IMR-90 (cell line): ENCODE results near the gene MTR. TPM values are rescaled to one million over a fixed set of nuclear protein-coding genes. Genes with fewer than 3 reads are reported as not detected.

Experiments
- ATAC-seq: fragments of 200-7000 bp; cut with Tn5 transposase; 2 replicates; pipeline ENCODE4 v1.9.1; 2020; ENCODE audit warnings: low read depth, mild to moderate bottlenecking, moderate library complexity
- BruUV-seq: library from RNA; stranded (reverse); fragments of 400-500 nt; replicated peaks from 2 replicates; lab custom pipeline; 2021; lab: Mats Ljungman, UMichigan
- CTCF ChIA-PET: fragments of 300-600 bp; formaldehyde crosslinking; extraction: SDS; loops from one replicate; lab custom pipeline; 2021; ENCODE audit warnings: antibody characterized with exemption; lab: Yijun Ruan, JAX
- POLR2A ChIA-PET: fragments of 300-600 bp; sonication (Branson Sonifier 250); formaldehyde crosslinking; loops from one replicate; lab custom pipeline; 2022; ENCODE audit warnings: antibody characterized with exemption; ENCODE audit not compliant: unreplicated experiment; lab: Charles Lee
- DNase-seq: peaks from one replicate; pipeline ENCODE4 v3.0.0; 2013
- H2AFZ ChIP-seq: replicated peaks from 2 replicates; pipeline ENCODE3; 2013; ENCODE audit warnings: low read length, mild to moderate bottlenecking; ENCODE audit not compliant: poor library complexity
- H2AK5ac ChIP-seq: 2 replicates; pipeline ENCODE4 v1.6.1; 2013; ENCODE audit warnings: low read depth, low read length, inconsistent platforms
- H2AK9ac ChIP-seq: replicated peaks from 2 replicates; pipeline ENCODE3; 2013; ENCODE audit warnings: mild to moderate bottlenecking, low read depth, low read length, moderate library complexity; ENCODE audit not compliant: poor library complexity
- H2BK120ac ChIP-seq: 2 replicates; pipeline ENCODE4 v1.6.1; 2013; ENCODE audit warnings: low read depth, low read length, inconsistent platforms
- H2BK15ac ChIP-seq: 3 replicates; pipeline ENCODE4 v1.6.1; 2013; ENCODE audit warnings: low read depth, low read length, inconsistent platforms
- H2BK20ac ChIP-seq: 2 replicates; pipeline ENCODE4 v1.6.1; 2013; ENCODE audit warnings: low read depth, mild to moderate bottlenecking, inconsistent platforms, low read length, moderate library complexity
- H2BK5ac ChIP-seq: 2 replicates; pipeline ENCODE4 v1.6.1; 2013; ENCODE audit warnings: mild to moderate bottlenecking, low read depth, low read length, inconsistent platforms; ENCODE audit not compliant: poor library complexity, severe bottlenecking
- H3K14ac ChIP-seq: replicated peaks from 2 replicates; pipeline ENCODE4 v1.6.1; 2013; ENCODE audit warnings: low read depth, low read length, inconsistent platforms
- H3K18ac ChIP-seq: 2 replicates; pipeline ENCODE4 v1.6.1; 2013; ENCODE audit warnings: low read depth, low read length, control low read depth
- H3K23ac ChIP-seq: 2 replicates; pipeline ENCODE4 v1.6.1; 2013; ENCODE audit warnings: low read depth, low read length, inconsistent platforms
- H3K27ac ChIP-seq: 2 replicates; pipeline ENCODE4 v1.5.1; 2013; ENCODE audit warnings: mild to moderate bottlenecking, control low read depth, low read length; ENCODE audit not compliant: insufficient read depth
- H3K27me3 ChIP-seq: 2 replicates; pipeline ENCODE4 v1.6.1; 2013; ENCODE audit warnings: low read length; ENCODE audit not compliant: control insufficient read depth, insufficient read depth
- H3K36me3 ChIP-seq: 2 replicates; pipeline ENCODE4 v1.6.1; 2013; ENCODE audit warnings: low read length, mixed read lengths; ENCODE audit not compliant: control insufficient read depth, insufficient read depth
- H3K4ac ChIP-seq: 2 replicates; pipeline ENCODE4 v1.6.1; 2013; ENCODE audit warnings: low read depth, low read length, inconsistent platforms
- H3K4me1 ChIP-seq: 2 replicates; pipeline ENCODE4 v1.6.1; 2013; ENCODE audit warnings: low read length, mixed read lengths; ENCODE audit not compliant: control insufficient read depth, insufficient read depth
- H3K4me2 ChIP-seq: 2 replicates; pipeline ENCODE4 v1.6.1; 2013; ENCODE audit warnings: low read depth, mild to moderate bottlenecking, control low read depth, low read length, moderate library complexity
- H3K4me3 ChIP-seq: 2 replicates; pipeline ENCODE4 v1.5.1; 2013; ENCODE audit warnings: low read depth, mild to moderate bottlenecking, control low read depth, low read length, moderate library complexity; ENCODE audit not compliant: insufficient read depth
- H3K56ac ChIP-seq: 2 replicates; pipeline ENCODE4 v1.6.1; 2013; ENCODE audit warnings: low read length, inconsistent platforms; ENCODE audit not compliant: insufficient read depth; ENCODE audit errors: extremely low read depth
- H3K79me1 ChIP-seq, 2 experiments: 2 replicates each; pipeline ENCODE4 v1.6.1; 2013; ENCODE audit warnings: low read length in 2 of 2, inconsistent platforms in 1 of 2, low read depth in 1 of 2
- H3K9ac ChIP-seq: 2 replicates; pipeline ENCODE4 v1.6.1; 2013; ENCODE audit warnings: low read depth, low read length, control low read depth
- H3K9me1 ChIP-seq: 2 replicates; pipeline ENCODE4 v1.6.1; 2013; ENCODE audit warnings: low read length, inconsistent platforms; ENCODE audit not compliant: insufficient read depth
- H3K9me3 ChIP-seq: 2 replicates; pipeline ENCODE4 v1.6.1; 2013; ENCODE audit warnings: low read length; ENCODE audit not compliant: control insufficient read depth, insufficient read depth
- H4K20me1 ChIP-seq: 2 replicates; pipeline ENCODE4 v1.6.1; 2013; ENCODE audit warnings: low read length, inconsistent platforms; ENCODE audit not compliant: insufficient read depth
- H4K5ac ChIP-seq: 2 replicates; pipeline ENCODE4 v1.6.1; 2013; ENCODE audit warnings: mild to moderate bottlenecking, low read depth, low read length, control low read depth
- H4K8ac ChIP-seq, 2 experiments: 2 replicates each; pipeline ENCODE4 v1.6.1; 2013; ENCODE audit warnings: low read depth in 2 of 2, low read length in 2 of 2, control low read depth in 1 of 2, inconsistent platforms in 1 of 2
- H4K91ac ChIP-seq: 2 replicates; pipeline ENCODE4 v1.6.1; 2013; ENCODE audit warnings: low read depth, low read length, inconsistent platforms; ENCODE audit not compliant: insufficient read depth
- BHLHE40 ChIP-seq: fragments of 150-350 bp; IDR thresholded peaks from 2 replicates; pipeline ENCODE4 v1.6.1; 2016; ENCODE audit warnings: mild to moderate bottlenecking, low read depth, low read length
- CEBPB ChIP-seq: IDR thresholded peaks from 2 replicates; pipeline ENCODE4 v1.6.1; 2012; ENCODE audit warnings: low read depth, low read length, improper control_type of control experiment
- CHD1 ChIP-seq: IDR thresholded peaks from 2 replicates; pipeline ENCODE4 v1.6.1; 2012; ENCODE audit warnings: low read depth, low read length, improper control_type of control experiment
- ELK1 ChIP-seq: fragments of 150-350 bp; IDR thresholded peaks from 2 replicates; pipeline ENCODE4 v1.6.1; 2016; ENCODE audit warnings: low read depth, mild to moderate bottlenecking, low read length, moderate library complexity, borderline replicate concordance
- FOS ChIP-seq: fragments of 150-350 bp; IDR thresholded peaks from 2 replicates; pipeline ENCODE4 v1.6.1; 2016; ENCODE audit warnings: low read depth, low read length
- MAFK ChIP-seq: IDR thresholded peaks from 2 replicates; pipeline ENCODE4 v1.6.1; 2012; ENCODE audit warnings: low read depth, low read length, improper control_type of control experiment
- MAZ ChIP-seq: IDR thresholded peaks from 2 replicates; pipeline ENCODE4 v1.6.1; 2012; ENCODE audit warnings: low read depth, mild to moderate bottlenecking, low read length, improper control_type of control experiment, moderate library complexity, borderline replicate concordance
- MXI1 ChIP-seq: IDR thresholded peaks from 2 replicates; pipeline ENCODE4 v1.6.1; 2012; ENCODE audit warnings: low read depth, mild to moderate bottlenecking, low read length, moderate library complexity, borderline replicate concordance
- NFE2L2 ChIP-seq: fragments of 150-350 bp; IDR thresholded peaks from 2 replicates; pipeline ENCODE4 v1.6.1; 2016; ENCODE audit warnings: low read depth, mild to moderate bottlenecking, low read length
- POLR2A ChIP-seq: IDR thresholded peaks from 2 replicates; pipeline ENCODE4 v1.6.1; 2012; ENCODE audit warnings: mild to moderate bottlenecking, low read depth, low read length
- RAD21 ChIP-seq: IDR thresholded peaks from 2 replicates; pipeline ENCODE4 v1.6.1; 2012; ENCODE audit warnings: low read length, improper control_type of control experiment
- RCOR1 ChIP-seq: IDR thresholded peaks from 2 replicates; pipeline ENCODE4 v1.6.1; 2012; ENCODE audit warnings: mild to moderate bottlenecking, low read length, improper control_type of control experiment; ENCODE audit not compliant: insufficient replicate concordance
- RFX5 ChIP-seq: IDR thresholded peaks from 2 replicates; pipeline ENCODE4 v1.8.0; 2012; ENCODE audit warnings: low read depth, mild to moderate bottlenecking, low read length, moderate library complexity
- SMC3 ChIP-seq: fragments of 150-350 bp; IDR thresholded peaks from 2 replicates; pipeline ENCODE4 v1.6.1; 2016; ENCODE audit warnings: low read depth, mild to moderate bottlenecking, antibody characterized with exemption, low read length, moderate library complexity
- USF2 ChIP-seq: fragments of 150-350 bp; IDR thresholded peaks from 2 replicates; pipeline ENCODE4 v1.6.1; 2017; ENCODE audit warnings: mild to moderate bottlenecking, antibody characterized with exemption, low read length, low read depth
- WGBS, 2 experiments: methylation state at CpG; one replicate each; pipeline versions ENCODE4 v1.1.5 to v1.1.7; 2013; ENCODE audit warnings: missing lambda C conversion rate in 2 of 2; ENCODE audit not compliant: insufficient read length in 1 of 2; ENCODE audit errors: extremely low coverage in 2 of 2; 5-methylcytosine and 5-hydroxymethylcytosine counted together
- dilution Hi-C: fragments of 300-500 bp; cut with HindIII; formaldehyde crosslinking; loops from one replicate; pipeline ENCODE4 v1.14.3; 2018; ENCODE audit warnings: low sequenced_read_pairs; ENCODE audit not compliant: unreplicated experiment
- in situ Hi-C: fragments of 300-500 bp; cut with MboI; formaldehyde crosslinking; loops from 3 replicates; pipeline ENCODE4 v1.14.3; 2019; ENCODE audit warnings: low sequenced_read_pairs, inconsistent platforms, mixed read lengths
- intact Hi-C: fragments of 100-400 bp; cut with micrococcal nuclease; formaldehyde crosslinking; loops from 2 replicates; pipeline ENCODE4 v1.10.0; 2022
- polyA plus RNA-seq, 3 experiments: library from polyadenylated mRNA; depleted of rRNA; stranded (reverse); fragments of >200 nt; gene quantifications; 2 replicates each; pipeline ENCODE4 v1.2.3, GENCODE V29; 2012; ENCODE audit warnings: low replicate concordance in 1 of 3
- total RNA-seq: library from RNA; depleted of rRNA; stranded (reverse); fragments of >200 nt; gene quantifications from 2 replicates; pipeline ENCODE4 v1.2.3, GENCODE V29; 2012
- TF ChIP-seq, protein P1 (sequence below): conservative IDR thresholded peaks from 2 replicates; pipeline ENCODE4 v1.5.1; 2012; ENCODE audit warnings: mild to moderate bottlenecking, low read depth, low read length, improper control_type of control experiment

MTR gene
- total and polyA plus RNA-seq, 2 of the 4 experiments (the other 2 are of a cell fraction), result 7.7 to 31.0 TPM

DNA sequence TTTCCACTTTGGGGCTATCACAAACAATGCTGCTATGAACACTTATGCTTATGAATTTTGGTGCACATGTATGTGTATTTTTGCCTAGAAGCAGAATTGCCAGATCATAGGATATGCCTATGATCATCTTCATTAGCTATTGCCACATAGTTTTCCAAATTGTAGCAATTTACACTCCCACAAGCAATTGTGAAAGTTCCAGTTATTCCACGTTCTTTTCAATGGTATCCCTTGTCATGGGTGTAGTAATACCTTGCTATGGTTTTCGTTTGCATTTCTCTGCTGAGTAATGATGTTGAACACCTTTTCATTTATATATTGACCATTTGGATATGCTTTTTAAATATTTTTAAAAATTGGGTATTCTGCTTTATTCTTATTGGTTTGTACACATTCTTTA, 82.6 kb downstream of the MTR start:
- no peak overlapping the region for H3K9ac ChIP-seq

More for the DNA sequence above, 82.6 kb downstream of the MTR start:
- Histone ChIP-seq H3K79me1 (no peaks in the 10 kb centered on the region), H3K27ac (no peak overlapping the region), H4K20me1 (no peaks in the 10 kb centered on the region), H2BK15ac (no peak overlapping the region), H3K4me1 (no peaks in the 10 kb centered on the region), H3K56ac (no peak overlapping the region), H3K18ac (no peak overlapping the region), H3K9me3 (no peaks in the 10 kb centered on the region), H3K4ac (no peak overlapping the region), H2AK9ac (no peak overlapping the region), H2AK5ac (no peak overlapping the region), H2BK120ac (no peak overlapping the region), H4K5ac (no peak overlapping the region), H3K4me2 (no peak overlapping the region), H2BK5ac (no peak overlapping the region), H3K27me3 (no peaks in the 10 kb centered on the region), H4K91ac (no peak overlapping the region), H3K9me1 (no peaks in the 10 kb centered on the region; the same call in 1 of the 2 replicates), H3K23ac (no peak overlapping the region), H3K14ac (no peak overlapping the region), H4K8ac (no peak overlapping the region), H3K36me3 (peaks cover 7% of the 10 kb centered on the region), H2BK20ac (no peak overlapping the region), H2AFZ (no peak overlapping the region), H3K4me3 (no peak overlapping the region)
- ATAC-seq (no peak), DNase-seq (no peak)
- TF ChIP-seq BHLHE40 (no peak), SMC3 (no peak), MXI1 (no peak), NFE2L2 (no peak), RFX5 (no peak), CHD1 (no peak), USF2 (no peak), RCOR1 (no peak), ELK1 (no peak), MAFK (no peak), MAZ (no peak), RAD21 (no peak), POLR2A (no peak), CEBPB (no peak), FOS (no peak)
- TF ChIP-seq, protein P1, sequence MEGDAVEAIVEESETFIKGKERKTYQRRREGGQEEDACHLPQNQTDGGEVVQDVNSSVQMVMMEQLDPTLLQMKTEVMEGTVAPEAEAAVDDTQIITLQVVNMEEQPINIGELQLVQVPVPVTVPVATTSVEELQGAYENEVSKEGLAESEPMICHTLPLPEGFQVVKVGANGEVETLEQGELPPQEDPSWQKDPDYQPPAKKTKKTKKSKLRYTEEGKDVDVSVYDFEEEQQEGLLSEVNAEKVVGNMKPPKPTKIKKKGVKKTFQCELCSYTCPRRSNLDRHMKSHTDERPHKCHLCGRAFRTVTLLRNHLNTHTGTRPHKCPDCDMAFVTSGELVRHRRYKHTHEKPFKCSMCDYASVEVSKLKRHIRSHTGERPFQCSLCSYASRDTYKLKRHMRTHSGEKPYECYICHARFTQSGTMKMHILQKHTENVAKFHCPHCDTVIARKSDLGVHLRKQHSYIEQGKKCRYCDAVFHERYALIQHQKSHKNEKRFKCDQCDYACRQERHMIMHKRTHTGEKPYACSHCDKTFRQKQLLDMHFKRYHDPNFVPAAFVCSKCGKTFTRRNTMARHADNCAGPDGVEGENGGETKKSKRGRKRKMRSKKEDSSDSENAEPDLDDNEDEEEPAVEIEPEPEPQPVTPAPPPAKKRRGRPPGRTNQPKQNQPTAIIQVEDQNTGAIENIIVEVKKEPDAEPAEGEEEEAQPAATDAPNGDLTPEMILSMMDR, result no peak
- WGBS, 2 experiments, result no CpG with 5 or more reads among the region's 2 CpGs
- CTCF ChIA-PET, result no interaction called here
- POLR2A ChIA-PET, result no interaction called here
- dilution Hi-C loops (no loop called here), intact Hi-C loops (loop anchor here (5.0 kb wide), 1 partner anchor 685 kb away; no protein-coding TSS in a partner anchor), in situ Hi-C loops (no loop called here)
- no TSS peak for BruUV-seq
